Stimulated activated CD4-positive, alpha-beta T cell treated with anti-CD3 and anti-CD28 coated beads, Interleukin-1b, Interleukin-23, amount 100 ng/mL, for 1 hour (primary cell): Measurements from ENCODE around the gene FGF23.

ENCODE experiments used
- DNase-seq, 2 donors: peaks; one replicate each; pipeline ENCODE4 v3.0.0-alpha.2; 2020; ENCODE audit warnings: low read depth in 2 of 2

Gene FGF23

DNA sequence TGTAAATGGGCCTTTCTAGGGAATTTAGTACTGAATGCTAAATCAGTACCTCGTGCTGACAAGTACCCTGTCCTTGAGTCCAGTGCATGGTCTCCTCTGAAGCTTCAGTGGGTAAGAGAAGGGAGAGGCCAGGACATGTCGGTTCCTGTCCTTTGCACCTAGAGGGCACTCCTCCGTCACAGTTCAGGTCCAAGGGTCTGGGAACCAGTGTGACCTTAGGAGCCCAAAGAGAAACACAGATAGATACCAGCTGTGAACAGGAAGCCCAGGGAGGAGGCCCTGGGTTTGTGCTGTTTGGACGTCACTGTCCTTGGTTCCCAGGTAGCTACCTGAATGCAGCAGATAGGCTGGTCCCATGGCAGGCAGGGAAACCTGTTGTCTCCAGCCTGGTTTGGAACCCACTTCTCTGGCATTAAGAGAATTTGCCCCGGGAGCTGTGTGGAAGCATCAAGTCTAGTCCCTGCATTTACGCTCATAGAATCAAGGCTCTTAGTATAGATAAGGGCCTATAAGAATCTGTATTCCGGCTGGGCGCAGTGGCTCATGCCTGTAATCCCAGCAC is 3.9 kb upstream of the FGF23 start:
- DNase-seq, result no peak

DNA sequence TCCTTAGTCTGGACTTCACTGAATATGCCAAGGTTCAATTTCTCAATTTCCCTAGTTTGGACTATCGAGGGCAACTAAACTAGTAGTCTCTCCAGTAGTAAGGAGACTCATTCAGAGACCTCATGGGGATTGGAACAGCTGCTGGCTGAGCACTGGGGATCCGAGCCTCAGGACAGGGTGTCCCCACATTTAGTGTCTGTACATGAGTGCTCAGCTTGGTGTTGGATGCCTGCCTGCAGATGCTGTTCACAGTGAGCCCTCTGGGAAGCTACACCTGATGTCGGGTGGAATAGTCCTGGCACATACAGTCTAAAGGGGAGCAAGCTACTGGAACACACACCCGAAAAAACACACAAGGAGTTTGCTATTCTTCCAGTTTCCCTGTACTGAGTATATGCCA is 820 bp upstream of the FGF23 start:
- DNase-seq, result no peak

DNA sequence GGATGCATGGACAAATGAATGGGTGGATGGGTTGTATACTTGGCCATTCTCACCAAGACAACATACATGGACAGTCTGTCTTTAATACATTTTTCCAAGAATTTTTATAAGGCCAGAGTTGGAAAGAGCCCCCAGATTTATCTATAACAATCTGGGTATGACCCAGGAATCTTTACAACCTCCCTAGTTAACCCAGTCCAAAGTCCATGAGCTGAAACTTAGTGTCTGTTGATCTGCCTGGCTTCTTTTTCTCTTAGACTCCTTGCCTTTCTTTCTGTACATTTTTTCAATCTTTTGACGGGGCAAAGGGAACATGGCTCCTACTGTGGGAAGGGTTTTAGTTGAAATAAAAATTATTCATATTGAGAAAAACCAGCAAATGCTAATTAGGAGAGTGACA is 740 bp downstream of the FGF23 start:
- DNase-seq, result no peak

DNA sequence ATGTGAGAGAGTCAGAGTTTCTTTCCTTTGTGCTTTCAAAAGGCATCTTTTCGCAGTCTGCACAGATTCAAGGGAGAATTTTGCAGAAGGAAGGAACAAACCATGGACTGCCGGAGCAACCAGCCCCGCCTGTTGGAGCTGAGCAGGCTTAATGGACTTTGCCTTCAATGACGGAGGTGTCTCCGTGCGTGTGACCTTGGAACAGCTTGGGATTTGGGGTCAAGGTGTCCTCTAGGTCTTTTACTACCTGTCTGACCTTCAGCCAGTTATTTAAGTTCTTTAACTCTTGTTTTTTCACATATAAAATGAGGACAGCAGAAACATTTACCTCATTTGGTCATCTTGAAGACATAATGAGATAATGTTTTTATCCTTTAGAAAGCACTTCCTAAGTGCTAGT is 4.1 kb downstream of the FGF23 start:
- no peak for DNase-seq

DNA sequence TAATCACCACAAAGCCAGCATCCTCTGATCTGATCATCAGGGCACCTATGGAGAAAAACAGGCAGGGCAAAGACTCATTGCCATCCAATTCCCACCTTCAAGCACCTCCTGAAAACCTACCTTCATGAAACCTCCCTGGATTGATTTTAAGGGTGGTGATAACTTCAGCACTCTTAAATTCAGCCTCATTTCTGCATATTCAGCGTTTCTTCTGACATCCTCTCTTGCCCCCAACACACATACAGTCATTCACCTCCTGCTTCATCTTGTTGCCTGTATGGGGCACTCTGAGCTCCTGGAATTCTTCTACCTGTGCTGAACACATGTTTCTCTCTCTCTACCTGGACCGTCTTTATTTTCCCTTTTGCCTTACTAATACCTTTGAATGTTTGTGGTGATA is 6.9 kb downstream of the FGF23 start:
- DNase-seq, result no peak

DNA sequence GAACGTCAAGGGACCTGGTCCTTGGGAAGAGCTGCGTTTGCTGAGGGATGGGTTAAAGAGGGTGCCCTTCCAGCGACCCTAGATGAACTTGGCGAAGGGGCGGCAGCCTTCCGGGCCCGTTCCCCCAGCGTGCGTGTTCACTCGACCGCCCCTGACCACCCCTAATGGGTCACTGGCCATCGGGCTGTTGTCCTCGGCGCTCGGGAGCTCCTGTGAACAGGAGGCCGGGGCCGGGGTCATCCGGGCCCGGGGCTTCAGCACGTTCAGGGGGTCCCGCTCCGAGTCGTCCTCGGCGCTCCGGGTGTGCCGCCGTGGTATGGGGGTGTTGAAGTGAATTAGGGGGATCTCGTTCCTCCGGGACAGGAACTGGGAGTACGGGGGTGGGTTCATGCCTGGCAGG is 9.2 kb downstream of the FGF23 start:
- no peak for DNase-seq

DNA sequence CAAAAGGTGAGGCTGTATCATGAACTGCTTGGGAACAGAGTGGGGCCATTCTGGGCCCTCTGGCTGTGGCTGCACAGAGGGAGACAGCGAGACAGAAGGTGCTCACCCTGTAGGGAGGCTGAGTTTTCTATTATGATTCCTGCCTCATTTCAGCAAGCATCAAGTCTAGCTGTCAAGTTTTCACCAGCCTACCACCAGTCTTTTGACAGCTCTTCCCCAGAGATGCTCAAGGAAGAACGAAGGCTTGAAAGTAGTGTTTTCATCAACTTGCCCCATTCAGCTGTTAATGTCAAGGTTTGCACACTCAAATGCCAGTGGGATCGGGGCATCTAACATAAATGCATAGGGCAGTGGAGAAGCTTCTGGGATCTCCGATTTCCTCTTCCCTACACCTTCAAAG is 10.0 kb downstream of the FGF23 start:
- DNase-seq, result no peak

DNA sequence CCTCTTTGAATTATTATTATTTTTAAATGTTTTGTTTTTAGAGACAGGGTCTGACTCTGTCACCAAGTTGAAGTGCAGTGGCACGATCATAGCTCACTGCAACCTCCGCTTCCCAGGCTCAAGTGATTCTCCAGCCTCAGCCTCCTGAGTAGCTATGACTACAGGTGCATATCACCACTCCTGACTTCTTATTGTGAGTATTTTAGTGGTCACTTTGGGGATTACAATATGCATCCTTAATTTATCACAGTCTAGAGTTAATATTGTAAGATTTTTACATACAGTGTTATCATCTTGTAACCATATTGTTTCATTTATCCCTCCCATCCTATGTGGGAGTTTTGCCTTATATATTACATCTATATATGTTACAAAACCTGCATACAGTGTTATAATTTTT is 13.4 kb downstream of the FGF23 start:
- no peak for DNase-seq

DNA sequence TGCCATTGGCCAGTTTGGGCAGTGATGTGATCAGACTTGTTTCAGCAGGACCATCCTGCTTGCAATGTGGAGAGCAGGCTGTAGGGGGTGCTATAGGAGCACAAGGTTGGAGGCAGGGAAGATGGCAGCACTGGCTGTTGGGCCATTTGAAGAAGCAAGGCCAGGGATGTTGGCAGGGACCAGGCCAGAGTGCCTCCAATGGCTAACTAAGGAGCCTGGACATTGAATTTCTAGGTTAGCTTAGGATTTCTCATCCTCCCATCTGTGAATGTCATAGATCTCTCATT is 23.5 kb downstream of the FGF23 start:
- no peak for DNase-seq

DNA sequence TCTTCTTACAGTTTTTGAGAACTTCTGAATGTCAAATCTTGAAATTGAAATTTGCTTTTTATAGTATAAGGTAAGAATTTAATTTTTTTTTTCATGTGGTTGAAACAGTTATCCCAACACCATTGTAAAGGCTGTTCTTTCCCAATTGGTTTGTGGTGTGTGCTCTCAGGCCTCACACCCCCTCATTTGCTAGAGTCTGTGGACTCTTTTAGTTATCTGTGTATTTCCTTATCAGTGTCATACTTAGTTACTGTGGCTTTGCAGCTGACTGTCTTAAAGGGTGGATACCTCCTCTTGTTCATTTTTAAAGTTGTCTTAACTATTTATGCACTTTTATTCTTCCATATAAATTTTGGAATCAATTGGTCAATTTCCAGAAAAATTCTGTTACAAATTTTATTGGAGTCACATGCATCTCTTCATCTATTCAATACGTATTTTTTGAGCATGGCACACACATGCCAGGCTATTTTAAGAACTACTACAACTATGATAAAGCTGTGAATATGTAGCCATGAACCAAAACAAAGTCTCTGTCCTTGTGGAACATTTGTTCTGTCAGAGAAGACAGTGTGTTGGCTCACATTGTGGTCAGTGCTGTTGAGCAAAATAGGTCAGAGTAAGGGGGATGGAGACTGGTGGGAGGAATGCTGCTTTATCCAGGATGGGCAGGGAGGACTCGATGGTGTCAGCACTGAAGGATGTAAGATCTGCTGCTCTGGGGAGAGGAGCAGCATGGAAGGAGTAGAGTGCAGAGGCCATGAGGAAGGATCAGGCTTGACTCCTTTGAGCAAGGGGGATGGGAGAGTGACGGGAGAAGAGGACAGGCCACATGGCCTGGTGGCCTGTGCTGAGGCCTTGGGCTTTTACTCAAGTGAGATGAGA is 24.1 kb downstream of the FGF23 start:
- no peak for DNase-seq

DNA sequence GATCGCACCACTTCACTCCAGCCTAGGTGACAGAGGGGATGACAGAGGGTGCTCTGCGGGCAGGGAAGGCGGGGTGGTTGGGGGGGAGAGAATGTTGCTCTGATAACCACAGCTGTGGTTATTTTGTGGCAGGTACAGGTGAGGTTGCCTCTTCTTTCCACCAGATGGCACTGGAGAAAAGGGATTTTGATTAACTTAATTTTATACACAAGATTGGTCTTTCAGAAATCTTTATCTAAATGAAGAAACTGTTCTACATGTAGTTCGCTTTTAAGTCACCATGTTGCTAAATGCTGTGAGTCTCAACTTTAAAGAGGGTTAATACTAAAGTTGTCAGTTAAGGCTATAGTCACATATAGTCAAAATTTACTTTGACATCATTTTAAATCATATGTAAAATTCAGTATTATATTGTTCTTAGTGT is 25.7 kb downstream of the FGF23 start:
- no peak for DNase-seq

DNA sequence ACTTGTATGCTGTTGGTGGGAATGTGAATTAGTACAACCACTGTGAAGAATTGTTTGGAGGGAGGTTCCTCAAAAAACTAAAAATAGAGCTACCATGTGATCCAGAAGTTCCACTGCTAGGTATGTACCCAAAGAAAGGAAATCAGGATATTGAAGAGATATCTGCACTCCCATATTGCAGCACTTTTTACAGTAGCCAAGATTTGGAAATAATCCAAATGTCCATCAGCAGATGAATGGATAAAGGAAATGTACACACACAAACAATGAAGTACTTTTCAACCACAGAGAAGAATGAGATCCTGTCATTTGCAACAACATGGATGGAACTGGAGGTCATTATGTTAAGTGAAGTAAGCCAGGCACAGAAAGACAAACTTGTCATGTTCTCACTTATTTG is 32.6 kb downstream of the FGF23 start:
- no peak for DNase-seq

DNA sequence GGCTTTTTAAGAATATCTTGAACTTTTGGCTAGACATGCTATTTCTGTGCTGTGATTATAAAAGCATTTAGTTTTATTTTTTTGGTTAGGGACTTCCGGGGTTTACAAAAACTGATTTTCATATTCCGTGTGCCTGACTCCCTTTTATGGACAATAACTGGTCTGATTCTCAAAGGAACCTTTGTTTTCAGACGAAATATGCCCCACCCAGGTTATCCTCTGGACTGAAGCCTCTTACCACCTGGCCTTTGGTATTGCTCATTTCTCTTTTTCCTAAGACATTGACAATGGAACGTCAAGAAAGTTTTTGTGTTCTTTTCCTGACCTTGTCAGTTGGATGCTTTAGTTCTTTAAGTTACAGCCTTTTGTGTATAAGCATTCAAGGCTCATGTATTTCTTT is 47.7 kb downstream of the FGF23 start:
- DNase-seq, result no peak

DNA sequence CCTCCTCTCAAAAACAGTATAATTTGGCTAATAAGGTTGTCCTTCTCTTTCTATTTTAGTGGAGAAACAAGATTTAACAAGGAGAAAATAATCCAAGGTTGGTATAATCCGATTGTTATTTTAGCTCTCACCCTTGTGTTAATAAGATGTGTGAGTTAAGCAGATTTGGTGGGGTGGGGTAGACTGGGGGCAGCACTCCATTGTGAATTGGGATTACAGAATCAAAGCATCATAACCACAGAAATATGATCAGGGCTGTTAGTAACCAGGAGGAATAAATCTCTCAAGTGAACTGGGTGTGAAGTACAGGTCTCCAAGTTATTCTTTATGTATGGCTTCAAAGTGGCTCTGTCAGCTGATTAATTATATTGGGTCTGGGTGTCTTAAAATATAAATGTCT is 48.3 kb downstream of the FGF23 start:
- no peak for DNase-seq

DNA sequence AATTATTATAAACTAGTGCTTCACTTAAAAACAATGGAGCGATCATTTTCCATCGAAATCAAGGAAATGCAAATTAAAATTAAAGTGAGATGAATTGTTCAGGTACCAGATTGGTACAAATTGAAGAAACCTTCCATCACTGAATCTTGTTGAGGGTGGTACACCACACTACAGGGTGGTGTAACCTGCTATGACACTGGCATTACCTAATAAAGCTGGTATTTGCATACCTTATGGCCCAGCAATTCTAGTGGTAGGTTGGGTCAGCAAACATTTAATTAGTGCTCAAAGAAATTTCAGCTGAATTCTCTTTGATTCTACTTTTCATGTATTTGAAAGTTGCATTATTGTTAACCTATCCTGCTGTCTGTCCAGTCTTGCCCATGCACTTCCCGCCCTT is 49.3 kb downstream of the FGF23 start:
- DNase-seq, result no peak

DNA sequence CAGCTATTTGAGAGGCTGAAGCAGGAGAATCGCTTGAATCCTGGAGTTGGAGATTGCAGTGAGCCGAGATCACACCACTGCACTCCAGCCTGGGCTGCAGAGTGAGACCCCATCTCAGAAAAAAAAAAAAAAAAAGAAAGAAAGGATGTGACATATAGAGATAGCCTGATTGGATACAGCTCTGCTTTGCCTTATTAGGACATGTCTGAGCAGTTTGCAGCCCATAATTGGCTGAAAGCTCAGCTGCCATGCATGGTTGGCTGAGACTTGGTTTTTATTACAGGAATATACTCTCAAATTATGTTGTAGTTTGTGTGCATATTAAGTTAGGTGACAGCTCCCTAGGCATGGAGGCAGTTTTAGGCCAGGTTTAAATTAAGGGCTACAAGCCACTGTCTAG is 52.2 kb downstream of the FGF23 start:
- no peak for DNase-seq

DNA sequence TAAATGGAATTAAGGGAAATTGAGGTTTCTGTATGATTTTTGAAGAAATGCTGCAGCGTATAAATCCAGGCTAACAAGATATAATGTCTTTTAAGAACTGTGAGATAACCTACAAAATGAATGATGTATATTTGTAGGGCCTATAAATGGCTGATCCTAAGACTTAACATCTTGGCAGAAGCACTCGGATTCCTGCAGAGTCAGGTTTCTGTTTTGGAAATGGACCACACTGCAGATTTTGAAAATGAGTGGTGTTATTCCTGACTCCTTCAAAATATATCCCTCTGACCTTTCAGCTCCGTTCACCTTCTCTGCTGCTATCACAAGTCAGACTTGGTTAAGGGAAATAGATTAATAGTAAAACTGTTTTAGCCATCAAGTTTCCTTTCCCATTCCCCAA is 53.5 kb downstream of the FGF23 start:
- DNase-seq, result no peak

DNA sequence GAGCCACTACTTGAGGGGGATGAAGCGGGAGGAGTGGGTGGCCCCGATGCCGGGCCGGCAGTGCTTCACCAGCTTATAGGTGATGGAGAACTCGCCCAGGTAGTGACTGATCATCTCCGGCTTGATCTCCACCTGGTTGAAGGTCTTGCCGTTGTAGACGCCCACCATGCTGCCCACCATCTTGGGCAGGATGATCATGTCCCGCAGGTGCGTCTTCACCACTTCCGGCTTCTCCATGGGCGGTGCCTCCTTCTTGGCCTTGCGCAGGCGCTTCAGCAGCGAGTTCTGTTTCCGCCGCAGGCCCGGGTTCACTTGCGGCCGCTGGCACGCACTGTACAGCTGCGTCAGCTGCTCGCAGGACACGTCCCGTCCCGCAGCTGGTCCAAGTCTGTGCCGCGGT is 55.1 kb downstream of the FGF23 start:
- no peak for DNase-seq

DNA sequence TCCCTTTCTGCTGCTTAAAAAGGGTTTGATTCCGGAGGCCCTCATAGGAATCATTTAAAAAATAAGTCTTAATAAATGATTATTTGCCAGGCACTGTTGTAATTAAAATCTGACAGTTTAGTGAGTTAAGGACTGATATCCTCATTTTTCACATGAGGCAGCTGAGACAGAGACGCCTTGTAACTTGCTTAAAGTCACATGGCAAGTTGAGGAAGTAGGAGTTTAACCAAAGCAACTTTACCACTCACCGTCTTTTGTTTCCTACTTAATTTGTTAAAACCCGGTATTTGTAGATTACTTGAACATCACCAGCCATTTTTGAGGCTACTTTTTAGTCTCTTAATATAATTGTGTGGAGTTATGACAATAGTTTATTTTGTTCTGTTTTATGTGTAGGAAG is 56.1 kb downstream of the FGF23 start:
- no peak for DNase-seq

DNA sequence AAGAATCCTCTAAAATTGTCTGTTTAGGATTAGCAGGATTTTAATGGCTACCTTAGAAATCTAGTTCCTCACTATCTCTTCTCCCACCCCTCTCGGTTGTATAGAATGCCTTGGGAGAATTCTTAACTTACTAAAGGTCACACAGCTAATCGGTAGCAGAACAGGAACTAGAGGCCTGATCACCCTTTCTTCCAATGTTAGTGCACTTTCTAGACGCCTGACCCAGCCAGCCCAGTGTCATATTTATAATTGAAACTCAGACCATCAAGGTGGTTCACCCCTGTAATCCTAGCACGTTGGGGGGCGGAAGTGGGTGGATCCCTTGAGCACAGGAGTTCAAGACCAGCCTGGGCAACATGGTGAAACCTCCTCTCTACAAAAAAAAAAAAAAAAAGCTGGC is 56.8 kb downstream of the FGF23 start:
- no peak for DNase-seq

DNA sequence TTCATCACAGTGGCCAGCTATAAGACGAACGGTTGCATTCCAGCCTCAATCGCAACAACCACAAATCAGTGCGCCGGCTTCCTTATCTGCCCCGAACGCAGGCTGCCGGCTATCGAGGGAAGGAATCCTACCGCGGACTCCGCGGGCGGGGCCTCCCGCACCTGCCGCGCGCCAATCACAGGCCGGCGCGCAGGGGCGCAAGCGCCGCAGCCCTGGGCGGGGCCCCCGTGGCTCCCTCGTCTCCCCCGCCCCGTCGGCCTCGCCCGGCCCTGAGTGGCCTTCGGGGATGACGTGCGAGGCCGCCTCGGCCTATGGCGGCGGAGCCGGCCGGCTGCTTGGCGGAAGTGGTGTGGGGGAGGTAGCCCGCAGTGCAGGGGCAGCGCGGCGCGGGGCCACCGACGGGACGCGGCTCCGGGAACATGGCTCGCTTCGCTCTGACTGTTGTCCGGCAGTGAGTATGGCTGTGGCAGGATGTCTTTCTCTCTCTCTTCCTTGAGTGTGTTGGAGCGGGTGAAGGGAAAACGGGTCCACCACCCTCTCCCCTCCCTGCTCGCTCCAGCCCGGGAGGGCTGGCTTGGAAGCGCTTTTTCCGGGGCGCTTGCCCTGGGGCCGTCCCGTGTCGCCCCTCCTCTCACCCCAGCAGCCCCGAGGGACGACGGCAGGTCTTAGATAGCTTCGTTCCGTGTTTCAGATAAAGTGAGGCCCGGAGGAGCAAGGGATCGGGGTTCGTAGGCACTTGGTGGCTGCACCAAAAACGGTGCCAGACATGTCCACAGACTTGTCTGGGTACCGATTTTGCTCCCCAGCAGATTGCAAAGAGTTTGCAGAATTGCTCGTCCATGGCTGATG is 58.4 kb downstream of the FGF23 start, which contains the start of gene TIGAR:
TIGAR (plus strand) TSS at position 361 of the 849 bp plus-strand sequence; CDS start at position 420, 59 bp downstream.
- peak; percentile 72 to 78 for DNase-seq

DNA sequence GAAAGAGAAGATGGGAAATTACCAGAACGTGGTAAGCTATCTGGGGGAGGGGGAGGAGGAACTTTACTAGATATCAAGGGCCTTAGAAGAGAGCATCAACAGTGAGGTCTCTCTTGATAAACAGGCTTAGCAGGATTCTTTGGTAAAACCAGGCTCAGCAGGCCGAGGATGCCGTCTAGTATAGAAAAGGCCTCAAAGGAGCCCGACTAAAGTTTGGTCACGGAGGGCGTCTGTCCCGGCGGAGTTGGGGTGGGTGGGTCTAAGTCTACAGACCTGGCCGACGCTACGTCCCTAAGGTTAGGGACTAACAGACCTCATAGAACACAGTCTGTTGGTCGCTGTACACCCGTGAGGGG is 59.0 kb downstream of the FGF23 start:
- DNase-seq, result no peak
